Measurements from ENCODE around the gene TAB2. TPM values are rescaled to one million over a fixed set of nuclear protein-coding genes. Genes with fewer than 3 reads are reported as not detected.
"Not testable (repeated sequence)": the region's sequence is repeated elsewhere in the genome, so short reads cannot be mapped to it uniquely, and the experiment has no call there.

The TAB2 gene
- total RNA-seq, 1 donor from 2014 or later: 58.3 TPM

DNA sequence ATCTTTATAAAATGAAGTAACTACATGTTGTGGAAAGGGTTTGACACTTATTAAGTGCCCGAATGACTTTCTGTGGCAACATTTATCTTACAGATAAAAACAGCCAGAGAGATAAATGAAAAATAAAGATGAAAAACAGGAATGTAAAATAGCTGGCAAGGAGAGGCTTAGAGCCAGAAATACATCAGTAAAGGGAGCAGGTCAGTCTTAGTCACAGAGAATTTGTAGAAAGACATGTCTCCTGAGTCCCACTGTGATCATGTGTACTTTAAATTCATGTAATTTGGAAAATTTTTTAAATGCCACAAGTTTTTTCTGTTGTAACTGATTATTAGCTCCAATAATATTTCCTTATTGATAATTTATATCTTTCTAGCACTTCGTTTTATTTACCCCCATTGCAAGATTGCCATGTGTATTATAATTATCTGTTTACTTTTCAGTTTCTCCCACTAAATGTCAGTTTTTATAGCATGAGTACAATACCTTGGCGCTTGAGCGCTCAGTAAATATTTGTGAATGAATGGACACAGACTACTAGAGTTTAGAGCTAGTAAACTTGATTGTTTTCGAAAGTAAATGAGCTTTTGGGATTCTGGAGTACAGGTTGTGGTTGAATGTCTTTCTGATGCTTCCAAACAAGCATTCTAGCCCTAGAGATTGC, 15.2 kb downstream of the TAB2 start:
- no peak for DNase-seq (ENCODE audit: low spot score)

DNA sequence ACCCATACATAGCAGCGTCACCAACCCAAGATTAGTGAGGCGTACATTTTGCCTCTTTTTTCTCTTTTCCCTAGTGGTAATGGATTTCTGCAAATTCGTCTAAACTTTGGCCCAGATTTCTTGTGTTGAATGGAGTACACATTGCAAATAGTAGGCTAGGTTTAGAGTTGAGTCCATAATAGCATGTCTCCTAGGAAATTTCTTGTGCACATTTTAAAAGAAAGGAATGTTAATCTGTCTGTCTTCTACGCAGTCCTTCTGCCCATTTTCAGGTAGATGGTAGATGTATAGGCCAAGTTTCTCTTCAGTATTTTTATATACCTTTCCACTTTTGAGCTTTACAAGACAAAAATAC, 15.7 kb downstream of the TAB2 start:
- DNase-seq (ENCODE audit: low spot score): no peak

DNA sequence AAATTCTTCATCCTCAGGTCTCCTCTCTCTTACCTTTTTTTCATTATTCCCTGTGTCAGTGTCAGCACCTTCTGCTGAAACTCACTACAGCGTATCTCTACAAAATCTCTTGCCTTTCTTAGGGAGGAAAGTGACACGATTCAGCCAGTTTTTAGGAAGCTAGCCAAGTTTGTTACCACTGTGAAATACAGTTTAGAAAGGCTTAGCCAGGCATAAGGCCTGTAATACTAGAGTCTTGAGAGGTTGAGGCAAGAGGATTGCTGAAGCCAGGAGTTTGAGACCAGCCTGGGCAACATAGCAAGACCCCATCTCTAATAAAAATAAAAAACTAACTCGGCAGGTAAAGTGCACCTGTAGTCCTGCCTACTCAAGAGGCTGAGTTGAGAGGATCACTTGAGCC, 16.7 kb downstream of the TAB2 start:
- DNase-seq (ENCODE audit: low spot score): no peak

DNA sequence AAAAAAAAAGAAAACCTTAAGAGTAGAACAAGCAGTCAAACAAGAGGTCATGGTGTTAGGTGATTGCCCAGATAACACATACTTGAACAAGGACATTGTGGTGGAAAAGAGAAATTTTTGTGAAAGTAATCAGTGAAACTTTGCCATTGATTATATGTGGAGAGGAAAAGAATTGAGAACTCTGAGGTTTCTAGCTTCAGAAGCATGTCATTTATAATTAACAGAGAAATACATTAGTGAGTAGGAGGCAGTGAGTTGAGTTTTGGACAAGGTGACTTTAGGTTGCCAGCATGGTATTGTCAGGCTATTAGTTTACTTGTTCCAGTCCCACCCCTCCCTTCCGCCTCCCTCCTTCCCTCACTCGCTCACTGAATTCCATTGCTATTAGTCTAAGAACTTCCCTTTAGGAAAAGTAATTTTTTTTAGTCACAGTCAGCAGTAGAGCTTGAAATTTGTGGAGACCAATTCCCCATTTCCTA, 17.2 kb downstream of the TAB2 start:
- no peak for DNase-seq (ENCODE audit: low spot score)

DNA sequence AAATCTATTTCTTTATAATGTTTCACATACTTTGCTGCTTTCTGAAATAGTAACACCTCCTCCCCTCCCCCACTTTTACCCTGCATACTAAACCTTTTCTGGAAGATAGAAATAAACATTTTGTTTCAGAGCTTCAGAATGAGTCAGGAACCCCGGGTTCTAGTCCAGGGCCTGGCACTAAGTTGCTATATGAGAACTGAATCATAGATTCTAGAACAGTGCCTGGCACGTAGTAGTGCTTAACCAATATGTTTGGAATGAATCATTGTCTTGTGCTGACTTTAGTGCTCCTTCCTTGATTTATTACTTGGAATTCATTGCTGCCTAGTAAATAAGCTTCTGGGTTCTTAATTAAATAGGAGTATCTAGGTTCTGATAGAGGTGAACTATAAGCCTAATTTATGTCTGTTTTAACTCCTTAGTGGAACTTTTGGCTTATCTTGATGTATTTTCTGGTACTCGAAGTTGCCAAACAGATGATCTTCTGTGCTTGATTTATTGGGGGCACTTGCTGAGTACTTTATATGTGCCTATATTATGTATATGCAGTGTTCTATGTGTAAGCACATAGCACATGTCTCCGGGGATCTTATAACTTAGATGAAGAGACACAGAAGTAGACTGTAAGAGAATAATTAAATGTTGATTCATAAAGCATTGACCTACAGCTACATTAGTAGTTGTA, 18.6 kb downstream of the TAB2 start:
- DNase-seq (ENCODE audit: low spot score): no peak

DNA sequence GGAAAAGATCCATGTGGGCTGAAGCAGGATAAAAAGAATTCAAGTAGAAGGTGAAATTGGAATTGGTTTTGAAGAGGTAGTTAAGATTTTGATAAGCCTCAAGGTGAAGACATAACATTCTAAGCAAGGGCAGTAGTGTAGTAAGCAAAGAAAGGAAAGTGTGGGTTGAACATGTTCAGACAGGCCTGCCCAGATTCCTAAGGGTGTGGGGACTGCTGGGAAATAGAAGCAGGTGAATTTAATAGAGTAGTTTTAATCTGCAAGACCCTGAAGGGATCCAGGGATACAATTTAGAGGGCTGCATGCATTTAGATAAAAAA, 19.1 kb downstream of the TAB2 start:
- no peak for DNase-seq (ENCODE audit: low spot score)

DNA sequence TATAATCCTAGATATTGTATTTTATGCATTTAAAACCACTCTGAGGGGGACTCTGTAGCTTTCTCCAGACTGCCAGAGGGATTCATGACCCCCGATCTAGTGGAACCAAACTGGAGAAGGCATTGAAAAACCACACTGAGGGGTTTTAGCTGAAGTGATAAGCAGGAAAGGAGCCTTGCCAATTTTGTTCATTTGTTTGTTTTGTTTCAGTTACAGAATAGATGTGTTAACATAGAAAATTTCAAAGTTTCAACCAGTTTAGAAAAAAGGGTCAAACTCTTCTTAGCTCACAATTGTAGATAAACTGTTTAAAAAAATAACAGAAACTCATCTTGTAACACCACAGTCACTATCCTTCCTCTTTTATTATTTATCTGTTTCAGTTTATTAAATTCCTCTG, 19.8 kb downstream of the TAB2 start:
- DNase-seq (ENCODE audit: low spot score): no peak

DNA sequence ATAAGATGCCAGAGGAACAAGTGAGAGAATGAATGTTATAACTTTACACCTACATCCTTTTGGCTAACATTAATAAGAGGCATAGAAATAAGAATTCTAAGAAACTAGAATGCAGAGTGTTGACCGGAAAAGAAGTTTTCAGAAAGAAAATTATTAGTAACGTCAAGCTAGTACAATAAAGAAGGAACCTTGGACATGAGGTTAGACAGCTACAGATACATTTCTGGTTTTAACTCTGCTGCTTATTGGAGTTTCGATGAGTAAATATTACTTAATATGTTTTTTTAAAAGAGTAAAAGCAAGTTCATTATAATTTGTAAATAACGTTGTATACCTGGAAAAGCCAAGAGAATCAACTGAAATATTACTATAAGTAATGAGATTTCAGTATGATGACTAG, 22.7 kb downstream of the TAB2 start:
- no peak for DNase-seq (ENCODE audit: low spot score)

DNA sequence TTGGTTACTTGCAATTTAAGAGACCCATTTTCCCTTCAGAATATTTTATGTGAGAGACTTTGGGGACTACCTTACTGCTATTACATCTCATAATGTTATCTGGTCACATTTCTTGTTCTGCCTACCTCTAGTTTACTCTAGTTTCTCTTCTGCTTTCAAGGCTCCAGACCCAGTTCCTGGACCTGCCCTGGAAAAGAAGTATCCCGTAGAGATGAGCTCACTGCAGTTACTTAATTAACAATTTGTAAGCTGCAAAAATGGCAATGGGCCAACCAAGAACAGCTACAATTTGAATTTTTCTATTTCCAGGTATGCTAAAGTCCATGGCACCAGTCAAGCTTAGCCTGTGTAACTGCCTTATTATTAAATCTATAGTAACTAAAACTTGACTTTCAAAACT, 25.0 kb downstream of the TAB2 start:
- DNase-seq (ENCODE audit: low spot score): no peak

DNA sequence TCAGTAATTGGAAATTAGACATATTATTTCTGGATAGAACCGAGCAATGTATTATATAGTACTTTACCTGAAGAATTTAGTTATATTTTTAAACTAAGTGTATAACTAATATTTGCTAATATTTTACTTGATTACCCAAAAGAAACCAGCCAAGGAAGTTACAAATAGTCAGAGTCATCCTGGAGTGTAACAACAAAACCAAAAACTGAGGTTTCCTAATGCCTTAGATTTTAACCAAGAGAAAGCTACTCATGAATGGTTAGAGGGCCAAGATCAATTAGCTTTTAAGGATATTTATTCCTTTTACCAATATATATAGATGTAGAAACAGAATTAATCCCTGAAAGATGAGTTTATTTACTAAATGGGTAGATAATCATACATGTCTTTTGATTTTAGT, 26.0 kb downstream of the TAB2 start:
- no peak for DNase-seq (ENCODE audit: low spot score)

DNA sequence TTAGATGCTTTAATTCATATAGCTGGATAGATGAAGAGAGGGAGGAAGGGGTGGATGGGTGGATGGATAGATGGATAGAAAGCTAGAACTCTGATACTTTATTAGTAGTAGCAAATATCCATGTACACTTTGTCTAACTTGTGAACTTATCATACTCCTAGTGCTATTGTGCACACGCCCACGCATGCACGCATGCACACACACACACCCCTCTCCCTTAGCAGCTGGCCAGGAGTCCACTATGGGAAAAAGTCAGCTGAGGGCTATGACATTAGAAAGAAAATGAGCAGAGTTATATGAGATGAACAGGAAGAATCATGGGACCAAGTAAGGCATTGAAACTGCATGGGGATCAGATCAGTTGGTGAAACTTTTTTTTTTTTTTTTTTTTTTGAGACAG, 28.6 kb downstream of the TAB2 start:
- DNase-seq (ENCODE audit: low spot score): no peak

DNA sequence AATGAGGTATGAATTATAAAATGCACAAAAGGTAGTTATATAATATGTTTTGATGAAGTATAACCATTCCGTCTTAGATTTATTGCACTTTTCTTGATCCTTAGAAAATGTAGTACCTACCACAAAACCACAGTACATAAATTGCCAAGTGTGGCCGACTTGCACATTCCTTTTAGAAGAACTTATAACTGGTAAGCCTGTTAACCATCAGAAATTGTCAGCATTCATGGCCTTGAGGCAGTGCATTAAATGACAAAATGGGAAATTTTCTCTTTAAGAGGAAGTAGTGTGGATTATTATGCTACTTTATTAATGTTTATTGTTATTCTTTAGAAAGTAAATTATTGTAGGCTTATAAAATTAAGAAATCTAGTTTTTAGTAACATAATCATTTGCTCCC, 29.6 kb downstream of the TAB2 start:
- DNase-seq (ENCODE audit: low spot score): no peak

DNA sequence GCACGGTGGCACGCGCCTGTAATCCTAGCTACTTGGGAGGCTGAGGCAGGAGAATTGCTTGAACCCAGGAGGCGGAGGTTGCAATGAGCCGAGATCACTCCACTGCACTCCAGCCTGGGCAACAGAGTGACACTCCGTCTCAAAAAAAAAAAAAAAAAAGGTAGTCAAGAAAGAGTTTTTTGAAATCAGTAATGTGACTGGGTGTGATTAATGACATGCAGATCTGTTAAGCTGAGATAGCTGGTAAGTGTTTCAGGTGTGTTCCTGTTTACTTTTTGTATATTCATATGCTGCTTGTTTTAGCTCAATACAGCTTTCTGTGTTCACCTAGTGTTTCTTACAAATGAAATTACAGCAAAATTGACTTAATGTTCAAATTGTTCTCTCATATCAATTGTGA, 31.8 kb downstream of the TAB2 start:
- DNase-seq (ENCODE audit: low spot score): not testable (repeated sequence)

DNA sequence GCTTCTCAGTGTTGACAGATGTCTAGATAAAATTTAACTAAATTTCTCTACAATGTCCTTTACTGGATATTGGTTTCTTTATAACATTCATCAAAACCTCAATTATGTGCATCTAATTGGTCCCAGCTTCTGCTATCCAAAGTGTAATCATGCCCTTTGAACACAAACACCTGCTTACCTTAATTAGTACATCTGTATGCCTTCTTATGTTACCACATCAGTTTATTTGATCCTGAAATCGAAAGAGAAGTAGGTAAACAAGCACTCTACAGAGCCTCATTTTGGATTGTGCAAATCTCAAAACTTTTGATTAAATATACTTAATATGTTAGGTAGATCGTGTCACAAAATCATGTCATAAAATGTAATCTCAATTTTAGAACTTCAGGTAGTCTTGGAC, 36.5 kb downstream of the TAB2 start:
- no peak for DNase-seq (ENCODE audit: low spot score)

DNA sequence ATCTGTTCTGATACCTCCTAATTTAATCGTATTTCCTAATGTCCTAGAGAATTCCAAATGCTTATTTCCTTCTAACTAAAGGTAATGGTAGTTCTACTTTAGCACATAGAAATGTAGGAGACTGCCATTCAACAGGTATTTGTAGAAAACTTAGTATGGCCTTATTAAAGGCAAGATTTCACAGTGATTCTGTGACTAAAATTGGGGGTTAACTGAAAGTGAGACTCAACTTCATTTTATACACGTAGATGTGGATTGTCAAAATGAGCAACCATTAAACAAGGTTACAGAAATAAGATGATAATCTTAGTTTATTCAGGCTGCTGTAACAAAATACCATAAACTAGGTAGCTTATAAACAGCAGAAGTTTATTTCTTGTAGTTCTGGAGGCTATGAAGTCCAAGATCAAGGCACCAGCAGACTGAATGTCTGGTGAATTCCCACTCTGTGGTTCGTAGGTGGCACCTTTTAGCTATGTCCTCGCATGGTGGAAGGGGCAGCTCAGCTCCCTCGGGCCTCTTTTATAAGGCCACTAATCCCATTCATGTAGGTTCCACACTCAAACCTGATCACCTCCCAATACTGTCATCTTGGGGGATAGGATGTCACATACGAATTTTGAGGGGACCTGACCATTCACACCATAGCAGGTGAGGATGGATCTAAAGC, 38.7 kb downstream of the TAB2 start:
- no peak for DNase-seq (ENCODE audit: low spot score)

DNA sequence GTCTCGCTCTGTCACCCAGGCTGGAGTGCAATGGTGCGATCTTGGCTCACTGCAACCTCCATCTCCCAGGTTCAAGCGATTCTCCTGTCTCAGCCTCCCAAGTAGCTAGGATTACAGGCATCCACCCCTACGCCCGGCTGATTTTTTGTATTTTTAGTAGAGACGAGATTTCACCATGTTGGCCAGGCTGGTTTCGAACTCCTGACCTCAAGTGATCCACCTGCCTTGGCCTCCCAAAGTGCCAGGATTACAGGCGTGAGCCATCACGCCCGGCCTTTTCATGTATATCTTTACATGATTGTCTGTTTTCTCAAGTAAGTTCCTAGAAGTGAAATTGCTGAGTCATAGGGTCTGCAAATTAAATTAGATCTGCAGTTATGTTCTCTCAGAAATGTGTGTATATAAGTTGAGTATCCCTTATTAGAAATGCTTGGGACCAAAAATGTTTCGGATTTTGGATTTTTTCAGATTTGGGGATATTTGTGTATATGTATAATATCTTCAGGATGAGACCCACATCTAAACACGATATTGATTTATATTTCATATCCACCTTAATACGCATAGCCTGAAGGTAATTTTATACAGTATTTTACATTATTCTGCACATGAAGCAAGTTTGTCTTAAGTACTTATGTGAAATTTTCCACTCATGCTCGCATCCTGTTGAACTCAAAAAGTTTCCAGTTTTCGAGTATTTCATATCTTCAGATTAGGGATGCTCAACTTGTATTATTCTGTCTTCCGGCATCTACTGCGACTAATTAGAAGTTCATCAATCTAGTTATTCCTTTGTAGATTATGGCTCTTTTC, 40.4 kb downstream of the TAB2 start:
- DNase-seq (ENCODE audit: low spot score): no peak

DNA sequence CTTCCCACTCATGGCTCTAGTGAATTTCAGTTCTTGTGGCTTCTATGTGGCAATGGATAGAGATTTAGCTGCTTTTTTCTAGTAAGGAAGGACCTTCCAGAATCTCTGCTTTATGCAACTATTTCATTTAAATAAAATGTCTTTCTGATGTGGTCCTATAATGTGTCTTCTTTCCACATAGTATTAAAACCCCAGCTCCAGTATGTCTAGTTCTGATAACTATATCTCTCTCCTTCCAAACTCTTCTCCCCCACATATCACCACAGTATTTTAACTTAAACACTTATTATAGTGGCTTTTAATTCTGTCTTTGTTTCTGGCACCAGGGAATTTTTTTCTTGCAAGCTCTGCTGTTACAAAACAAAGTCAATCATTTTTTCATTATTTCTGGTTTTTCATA, 41.9 kb downstream of the TAB2 start:
- DNase-seq (ENCODE audit: low spot score): no peak

DNA sequence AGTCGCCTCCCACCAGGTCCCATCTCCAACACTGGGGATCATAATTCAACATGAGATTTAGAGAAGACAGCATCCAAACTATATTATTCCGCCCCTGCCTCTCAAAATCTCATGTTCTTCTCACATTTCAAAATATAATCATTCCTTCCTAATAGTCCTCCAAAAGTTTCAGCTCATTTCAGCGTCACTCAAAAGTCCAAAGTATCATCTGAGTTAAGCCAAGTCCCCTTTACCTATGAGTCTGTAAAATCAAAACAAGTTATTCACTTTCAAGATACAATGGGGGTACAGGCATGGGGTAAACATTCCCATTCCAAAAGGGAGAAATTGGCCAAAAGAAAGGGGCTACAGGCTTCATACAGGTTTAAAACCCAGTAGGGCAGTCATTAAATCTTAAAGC, 43.0 kb downstream of the TAB2 start:
- no peak for DNase-seq (ENCODE audit: low spot score)

DNA sequence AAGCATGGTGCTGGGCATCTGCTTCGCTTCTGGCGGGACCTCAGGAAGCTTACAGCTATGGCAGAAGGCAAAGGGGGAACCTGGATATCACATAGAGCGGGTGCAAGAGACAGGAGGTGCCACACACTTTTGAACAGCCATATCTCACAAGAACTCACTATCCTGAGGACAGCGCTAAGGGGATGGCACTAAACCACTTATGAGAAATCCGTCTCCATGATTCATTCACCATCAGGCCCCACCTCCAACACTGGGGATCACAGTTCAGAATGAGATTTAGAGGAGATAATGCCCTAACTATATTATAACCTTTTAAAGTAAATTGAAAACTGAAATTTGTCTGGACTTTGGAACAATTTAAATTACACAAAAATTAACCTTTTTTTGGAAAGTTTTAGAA, 44.8 kb downstream of the TAB2 start:
- DNase-seq (ENCODE audit: low spot score): no peak

DNA sequence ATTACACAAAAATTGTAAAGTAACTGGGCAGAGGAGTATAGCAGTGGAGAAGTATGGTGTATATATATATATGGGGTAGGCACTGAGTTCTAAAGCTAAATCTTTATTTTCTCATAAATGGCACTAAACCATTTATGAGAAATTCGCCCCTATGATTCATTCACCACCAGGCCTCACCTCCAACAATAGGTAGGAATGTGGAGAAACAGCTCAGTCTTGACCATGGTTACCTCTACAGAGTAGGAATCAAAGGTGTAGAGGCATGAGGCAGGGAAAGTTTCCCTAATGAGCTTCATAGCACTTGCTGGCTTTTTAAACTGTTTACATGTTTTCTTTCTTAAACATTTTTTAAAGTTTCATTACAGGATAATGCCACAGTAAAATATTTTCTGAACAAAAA, 45.6 kb downstream of the TAB2 start:
- no peak for DNase-seq (ENCODE audit: low spot score)

DNA sequence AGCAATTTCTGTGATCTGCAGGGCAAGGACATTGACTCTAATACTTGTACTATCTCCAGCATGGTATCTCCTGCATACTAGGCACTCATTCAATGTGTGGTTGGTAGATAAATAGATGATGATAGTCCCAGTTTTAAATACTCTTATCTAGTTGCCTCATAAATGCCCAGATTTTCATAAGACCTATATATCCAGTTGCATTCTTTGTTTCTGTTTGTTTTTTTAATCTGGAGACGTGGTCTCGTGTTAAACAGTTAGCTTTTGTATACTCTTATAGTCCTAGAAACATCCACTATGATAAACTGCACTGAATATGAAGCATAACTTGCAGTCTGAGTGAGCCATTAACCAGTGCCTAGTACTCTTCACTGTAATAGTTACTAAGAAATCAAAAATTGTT, 47.0 kb downstream of the TAB2 start:
- DNase-seq (ENCODE audit: low spot score): no peak

DNA sequence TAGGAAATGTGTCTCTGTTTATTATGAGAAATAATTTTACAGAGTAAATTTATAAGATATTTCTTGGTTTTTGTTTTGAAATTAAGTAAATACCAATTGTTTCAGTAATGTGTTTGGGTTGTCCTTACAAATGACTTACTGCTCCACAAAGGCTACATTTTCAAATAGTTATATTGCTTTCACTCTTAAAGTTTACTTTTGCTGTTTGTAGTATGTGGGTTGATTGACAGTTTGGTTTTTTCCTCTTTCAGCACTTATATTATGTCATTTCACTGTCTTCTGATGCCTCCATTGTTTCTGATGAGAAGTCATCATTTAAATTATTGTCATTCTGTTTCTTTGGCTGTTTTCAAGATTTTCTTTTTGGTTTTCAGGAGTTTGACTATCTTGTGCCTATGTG, 47.7 kb downstream of the TAB2 start:
- DNase-seq (ENCODE audit: low spot score): no peak

Measured in mesenteric fat pad (tissue), 1 donor.